ENCODE data around the gene TTLL11.

Gene TTLL11

DNA sequence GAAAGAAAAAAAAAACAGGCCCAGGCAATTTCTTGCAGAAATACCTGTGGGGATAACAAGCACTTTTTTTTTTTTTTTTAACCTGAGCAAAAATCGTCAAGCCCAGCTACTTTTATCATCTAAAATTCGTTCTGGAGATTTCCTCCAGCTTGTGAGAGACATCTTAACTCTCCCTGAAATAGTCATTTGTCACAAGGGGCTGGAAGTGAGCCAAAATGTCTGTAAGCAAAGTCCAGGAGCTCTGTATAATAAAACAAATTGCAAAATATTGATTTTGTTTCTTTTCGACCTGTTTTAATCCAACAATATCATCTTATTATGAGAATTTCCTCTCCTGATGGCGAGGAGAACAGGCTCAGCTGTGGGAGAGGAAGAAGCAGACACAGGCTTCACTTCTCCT, 168.4 kb downstream of the TTLL11 start:
- DNase-seq (ENCODE audit: low spot score) = no peak

DNA sequence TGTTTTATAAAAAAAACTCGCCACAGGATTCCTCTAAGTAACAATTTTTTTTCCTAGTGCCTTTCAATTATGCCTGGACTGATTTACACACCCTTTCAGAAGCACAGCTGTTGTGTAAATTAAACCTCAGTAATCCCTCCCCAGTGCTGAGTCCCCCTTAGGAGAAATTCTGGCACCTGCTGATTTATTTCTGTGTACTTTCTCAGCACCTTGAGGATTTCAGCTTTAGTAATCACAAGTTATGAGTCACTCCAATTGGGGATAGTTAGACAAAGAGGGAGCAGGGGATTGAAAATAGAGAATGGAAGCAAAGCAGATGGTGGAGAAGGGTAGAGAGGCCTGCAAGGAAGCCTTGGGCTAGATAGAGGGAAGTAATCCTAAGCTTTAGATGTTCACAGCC, 171.7 kb downstream of the TTLL11 start:
- DNase-seq (ENCODE audit: low spot score) = no peak

More for the DNA sequence above, 168.4 kb downstream of the TTLL11 start:
- TF ChIP-seq, protein P1, sequence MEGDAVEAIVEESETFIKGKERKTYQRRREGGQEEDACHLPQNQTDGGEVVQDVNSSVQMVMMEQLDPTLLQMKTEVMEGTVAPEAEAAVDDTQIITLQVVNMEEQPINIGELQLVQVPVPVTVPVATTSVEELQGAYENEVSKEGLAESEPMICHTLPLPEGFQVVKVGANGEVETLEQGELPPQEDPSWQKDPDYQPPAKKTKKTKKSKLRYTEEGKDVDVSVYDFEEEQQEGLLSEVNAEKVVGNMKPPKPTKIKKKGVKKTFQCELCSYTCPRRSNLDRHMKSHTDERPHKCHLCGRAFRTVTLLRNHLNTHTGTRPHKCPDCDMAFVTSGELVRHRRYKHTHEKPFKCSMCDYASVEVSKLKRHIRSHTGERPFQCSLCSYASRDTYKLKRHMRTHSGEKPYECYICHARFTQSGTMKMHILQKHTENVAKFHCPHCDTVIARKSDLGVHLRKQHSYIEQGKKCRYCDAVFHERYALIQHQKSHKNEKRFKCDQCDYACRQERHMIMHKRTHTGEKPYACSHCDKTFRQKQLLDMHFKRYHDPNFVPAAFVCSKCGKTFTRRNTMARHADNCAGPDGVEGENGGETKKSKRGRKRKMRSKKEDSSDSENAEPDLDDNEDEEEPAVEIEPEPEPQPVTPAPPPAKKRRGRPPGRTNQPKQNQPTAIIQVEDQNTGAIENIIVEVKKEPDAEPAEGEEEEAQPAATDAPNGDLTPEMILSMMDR (IDR thresholded peaks at IDR 0.05; ENCODE audit: extremely low read depth, missing control alignments) = no peak

DNA sequence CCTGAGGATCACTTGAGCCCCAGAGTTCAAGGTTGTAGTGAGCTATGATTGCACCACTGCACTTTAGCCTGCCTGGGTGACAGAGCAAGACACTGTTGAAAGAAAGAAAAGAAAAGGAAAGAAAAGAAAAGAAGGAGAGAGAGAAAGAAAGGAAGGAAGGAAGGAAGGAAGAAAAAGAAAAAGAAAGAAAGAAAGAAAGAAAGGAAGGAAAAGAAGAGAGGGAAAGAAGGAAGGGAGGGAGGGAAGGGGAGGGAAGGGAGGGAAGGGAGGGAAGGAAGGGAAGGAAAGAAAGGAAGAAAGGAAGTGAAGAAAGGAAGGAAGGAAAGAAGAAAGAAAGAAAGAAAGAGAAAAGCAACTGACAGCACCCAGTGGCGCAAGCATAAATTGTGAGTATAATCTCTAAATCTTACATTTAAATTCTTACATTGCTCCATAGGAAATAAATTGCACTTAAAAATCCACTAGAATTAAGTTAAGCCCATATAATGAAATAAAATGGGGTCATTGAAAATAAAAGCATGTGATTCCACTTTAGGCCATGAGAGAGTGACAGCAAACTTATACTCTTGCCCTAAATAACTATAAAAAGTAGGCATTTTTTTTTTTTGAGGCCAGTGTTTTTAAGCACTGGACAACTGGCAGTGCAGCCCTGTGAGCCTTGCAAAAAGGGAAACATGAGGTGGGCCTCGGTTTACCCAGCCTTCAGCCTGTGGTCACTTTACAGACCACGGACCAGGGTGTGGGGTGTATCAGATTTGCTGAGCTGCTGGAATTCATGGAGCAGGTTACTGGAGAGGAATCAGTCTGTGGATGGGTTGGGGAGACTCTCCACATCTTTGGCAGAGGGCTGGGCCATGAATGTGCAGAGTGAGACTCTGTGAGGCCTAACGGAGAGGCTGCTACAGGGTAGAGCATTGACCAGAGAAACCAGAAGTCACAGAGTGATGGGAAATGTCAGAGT, 175.5 kb downstream of the TTLL11 start:
- no peak for DNase-seq (ENCODE audit: low spot score)
- TF ChIP-seq, protein P1 (IDR thresholded peaks at IDR 0.05; ENCODE audit: extremely low read depth, missing control alignments) = no peak

More for the DNA sequence above, 171.7 kb downstream of the TTLL11 start:
- TF ChIP-seq, protein P1 (IDR thresholded peaks at IDR 0.05; ENCODE audit: extremely low read depth, missing control alignments) = no peak

DNA sequence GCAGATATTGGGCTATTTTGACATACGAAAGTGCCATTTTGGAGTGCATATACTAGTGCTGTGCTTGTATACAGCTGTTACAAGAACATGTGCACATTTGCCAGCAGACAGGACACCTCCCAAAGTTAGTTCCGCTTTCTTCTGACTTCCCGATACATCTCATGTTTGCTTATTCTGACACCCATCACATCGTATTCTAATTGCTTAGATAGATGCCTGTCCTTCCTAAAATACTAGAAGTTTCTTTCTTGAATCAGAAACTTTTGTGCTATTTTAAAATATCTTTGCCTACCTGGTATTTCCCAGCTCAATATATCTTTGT, 177.8 kb downstream of the TTLL11 start:
- TF ChIP-seq, protein P1 (IDR thresholded peaks at IDR 0.05; ENCODE audit: extremely low read depth, missing control alignments) = no peak
- no peak for DNase-seq (ENCODE audit: low spot score)

DNA sequence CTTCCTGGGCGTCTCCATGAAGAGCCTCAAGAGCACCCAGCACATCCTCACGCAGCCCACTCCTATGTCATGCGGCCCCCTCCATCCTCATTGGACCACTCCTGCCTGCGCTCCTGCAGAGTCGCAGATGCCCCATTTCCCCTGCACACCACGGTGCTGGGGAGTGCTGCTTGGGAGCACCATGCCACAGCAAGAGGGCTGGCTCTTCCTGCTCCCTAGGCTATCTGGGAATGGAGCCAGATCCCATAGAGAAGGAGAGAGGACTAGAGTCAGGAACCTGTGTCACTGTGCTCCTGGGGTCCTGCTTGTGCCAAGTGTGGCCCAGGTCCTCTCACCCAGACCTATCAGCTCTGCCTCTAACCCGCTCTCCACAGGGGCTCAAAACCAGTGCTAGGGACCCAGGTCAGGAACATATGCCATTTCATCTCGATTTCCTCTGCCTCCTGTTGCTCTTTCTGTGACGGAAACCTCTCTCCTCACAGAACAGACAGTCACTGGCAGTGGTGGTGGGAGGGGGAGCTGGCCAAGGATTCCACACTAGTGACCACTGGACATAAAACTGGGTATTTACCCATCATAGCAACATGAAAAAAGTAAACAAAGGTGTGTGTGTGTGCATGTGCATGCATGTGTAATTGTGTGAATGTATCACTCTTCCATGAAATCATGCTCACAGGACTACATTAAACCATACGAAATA, 178.4 kb downstream of the TTLL11 start:
- no peak for DNase-seq (ENCODE audit: low spot score)
- TF ChIP-seq, protein P1 (IDR thresholded peaks at IDR 0.05; ENCODE audit: extremely low read depth, missing control alignments) = no peak

DNA sequence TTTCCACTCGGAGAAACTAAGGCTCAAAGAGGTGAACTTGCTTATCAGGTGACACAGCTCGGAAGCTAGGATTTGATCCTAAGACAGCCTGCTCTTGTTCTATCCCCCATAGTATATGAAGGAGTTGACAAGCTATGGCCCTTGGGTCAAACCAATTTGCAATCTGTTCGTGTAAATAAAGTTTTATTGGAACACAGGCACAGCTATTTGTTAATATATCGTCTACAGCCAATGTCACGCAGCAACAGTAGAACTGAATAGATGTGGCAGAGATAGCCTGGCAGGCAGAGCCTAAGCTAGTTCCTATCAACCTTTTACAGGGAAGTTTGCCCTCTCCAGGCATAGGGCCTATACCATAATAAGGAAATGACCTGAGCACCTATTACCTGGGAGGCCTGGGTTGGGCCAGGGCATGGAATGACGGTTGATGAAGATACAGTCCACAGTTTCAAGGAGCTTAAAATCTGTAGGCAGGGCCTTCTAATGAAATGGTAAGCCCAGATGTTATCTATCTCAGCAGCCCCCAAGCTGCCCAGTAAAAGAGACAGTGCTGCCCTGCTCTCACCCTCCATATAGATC, 179.0 kb downstream of the TTLL11 start:
- no peak for DNase-seq (ENCODE audit: low spot score)
- TF ChIP-seq, protein P1 (IDR thresholded peaks at IDR 0.05; ENCODE audit: extremely low read depth, missing control alignments) = no peak
